ENCODE results near the gene NCOA3. TPM values are rescaled to one million over a fixed set of nuclear protein-coding genes. Genes with fewer than 3 reads are reported as not detected.

Gene NCOA3
- 10 to 100 TPM; 27.9 to 54.7 (median 38.9) TPM for total RNA-seq

DNA sequence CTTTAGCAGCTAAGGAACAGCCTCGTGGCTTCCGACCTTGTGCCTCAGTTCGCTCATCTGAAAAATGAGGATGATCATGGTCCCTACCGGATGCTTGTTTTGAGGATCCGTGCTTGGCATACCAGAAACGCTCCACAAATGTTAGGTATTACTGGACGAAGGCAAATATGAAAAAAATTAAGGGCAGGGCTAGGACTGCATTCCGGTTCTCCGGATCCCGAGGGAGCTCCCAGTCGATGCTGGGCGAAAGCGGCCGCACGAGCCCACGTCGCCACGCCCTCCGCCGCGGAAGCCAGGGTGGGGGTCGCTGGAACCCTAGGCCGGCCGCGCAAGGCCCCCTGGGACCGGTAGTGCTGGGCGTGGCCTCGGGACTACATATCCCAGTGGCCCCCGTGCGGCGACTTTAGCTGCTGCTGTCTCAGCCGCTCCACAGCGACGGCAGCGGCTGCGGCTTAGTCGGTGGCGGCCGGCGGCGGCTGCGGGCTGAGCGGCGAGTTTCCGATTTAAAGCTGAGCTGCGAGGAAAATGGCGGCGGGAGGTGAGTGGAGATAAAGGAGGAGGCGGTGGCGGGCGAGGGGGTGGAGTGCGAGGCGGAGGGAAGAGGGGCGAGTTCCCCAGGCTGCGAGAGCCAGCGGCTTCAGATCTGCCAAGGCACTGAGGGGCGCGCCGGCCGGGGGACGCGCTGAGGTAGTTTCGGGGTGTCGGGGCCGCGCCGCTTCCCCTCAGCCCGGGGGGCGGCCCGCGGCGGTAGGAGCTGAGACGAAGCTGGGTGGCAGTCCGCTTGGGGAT lies at the start of gene NCOA3:
TSS of gene NCOA3 (plus strand) at position 406 of the 789 bp plus-strand sequence. CDS start 120,361 bp downstream, outside the sequence.
- Histone ChIP-seq H3K4me3 (peak within 1 kb of the TSS; percentile 66 to 94 (median 78)), H3K4me1 (peaks cover 15 to 27% (median 20%) of the 10 kb centered on the region in 4 donors), H3K9me3 (no peaks in the 10 kb centered on the region), H3K36me3 (no peaks in the 10 kb centered on the region), H3K27ac (peak within 1 kb of the TSS; percentile 87 to 99 (median 96)), H3K27me3 (no peaks in the 10 kb centered on the region)
- DNase-seq (peak; percentile 97), ATAC-seq (ENCODE audit: low FRiP score in 2 of 2) (peak; percentile 97)
- TF ChIP-seq EP300 (IDR thresholded peaks at IDR 0.05) (no peak), CTCF (IDR thresholded peaks at IDR 0.05) (peak; percentile 63 to 93 (median 88)), POLR2AphosphoS5 (IDR thresholded peaks at IDR 0.05) (peak; percentile 92 to 99), POLR2A (IDR thresholded peaks at IDR 0.05) (peak in 3 of 4 donors; percentile 90 to 98 (median 92))
- WGBS, 2 donors = 0 to 1% methylated on average over 26 to 60 of the region's 74 CpGs

- H3K27me3 ChIP-seq = no peaks in the 10 kb centered on the region
- H3K9me3 ChIP-seq = no peaks in the 10 kb centered on the region
- ATAC-seq (ENCODE audit: low FRiP score in 2 of 2) (no peak), DNase-seq (no peak)
- H3K27ac ChIP-seq = no peak overlapping the region
- TF ChIP-seq CTCF (IDR thresholded peaks at IDR 0.05) (no peak), POLR2A (IDR thresholded peaks at IDR 0.05) (no peak), POLR2AphosphoS5 (IDR thresholded peaks at IDR 0.05) (no peak), EP300 (IDR thresholded peaks at IDR 0.05) (no peak)
- 87 to 95% methylated on average over 1 of the region's 1 CpG for WGBS, 2 donors
- H3K4me1 ChIP-seq = peaks cover 0 to 22% (median 12%) of the 10 kb centered on the region in 4 donors
- no peak overlapping the region for H3K4me3 ChIP-seq
- no peaks in the 10 kb centered on the region for H3K36me3 ChIP-seq
Measured at GRCh38 chr20:47452736-47453161, 48.9 kb upstream of the NCOA3 start.

GRCh38 chr20:47453167-47453782 lies 48.4 kb upstream of the NCOA3 start:
- WGBS, 2 donors = 64 to 91% methylated on average over 4 of the region's 4 CpGs
- ATAC-seq (ENCODE audit: low FRiP score in 2 of 2) = peak in 1 of 2 donors; percentile 67
- peaks cover 0 to 22% (median 12%) of the 10 kb centered on the region in 4 donors for H3K4me1 ChIP-seq

More at GRCh38 chr20:47453167-47453782, 48.4 kb upstream of the NCOA3 start:
- Histone ChIP-seq H3K9me3 (no peaks in the 10 kb centered on the region), H3K27ac (no peak overlapping the region), H3K27me3 (no peaks in the 10 kb centered on the region), H3K4me3 (no peak overlapping the region), H3K36me3 (no peaks in the 10 kb centered on the region)
- no peak for DNase-seq
- TF ChIP-seq POLR2A (IDR thresholded peaks at IDR 0.05) (no peak), CTCF (IDR thresholded peaks at IDR 0.05) (no peak), POLR2AphosphoS5 (IDR thresholded peaks at IDR 0.05) (no peak), EP300 (IDR thresholded peaks at IDR 0.05) (no peak)
